ENCODE measurements around the gene FAM180A.

- TF ChIP-seq NCOR1 (IDR thresholded peaks at IDR 0.05) (no peak), ZNF592 (IDR thresholded peaks at IDR 0.05) (no peak), ETV6 (IDR thresholded peaks at IDR 0.05; ENCODE audit: borderline replicate concordance in 1 of 2, low read depth in 2 of 2, low read length in 1 of 2) (no peak), ETV6 (CRISPR knock-in tag; IDR thresholded peaks at IDR 0.05; ENCODE audit: borderline replicate concordance) (no peak)
- TF ChIP-seq, protein P1, sequence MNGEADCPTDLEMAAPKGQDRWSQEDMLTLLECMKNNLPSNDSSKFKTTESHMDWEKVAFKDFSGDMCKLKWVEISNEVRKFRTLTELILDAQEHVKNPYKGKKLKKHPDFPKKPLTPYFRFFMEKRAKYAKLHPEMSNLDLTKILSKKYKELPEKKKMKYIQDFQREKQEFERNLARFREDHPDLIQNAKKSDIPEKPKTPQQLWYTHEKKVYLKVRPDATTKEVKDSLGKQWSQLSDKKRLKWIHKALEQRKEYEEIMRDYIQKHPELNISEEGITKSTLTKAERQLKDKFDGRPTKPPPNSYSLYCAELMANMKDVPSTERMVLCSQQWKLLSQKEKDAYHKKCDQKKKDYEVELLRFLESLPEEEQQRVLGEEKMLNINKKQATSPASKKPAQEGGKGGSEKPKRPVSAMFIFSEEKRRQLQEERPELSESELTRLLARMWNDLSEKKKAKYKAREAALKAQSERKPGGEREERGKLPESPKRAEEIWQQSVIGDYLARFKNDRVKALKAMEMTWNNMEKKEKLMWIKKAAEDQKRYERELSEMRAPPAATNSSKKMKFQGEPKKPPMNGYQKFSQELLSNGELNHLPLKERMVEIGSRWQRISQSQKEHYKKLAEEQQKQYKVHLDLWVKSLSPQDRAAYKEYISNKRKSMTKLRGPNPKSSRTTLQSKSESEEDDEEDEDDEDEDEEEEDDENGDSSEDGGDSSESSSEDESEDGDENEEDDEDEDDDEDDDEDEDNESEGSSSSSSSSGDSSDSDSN (IDR thresholded peaks at IDR 0.05; ENCODE audit: borderline replicate concordance in 1 of 2, low read depth in 2 of 2, low read length in 2 of 2) = no peak
Observed at GRCh38 chr7:135761751-135762488, 13.3 kb upstream of the FAM180A start.

All from K562 (cell line).